Epithelial cell of esophagus (primary cell): Measurements from ENCODE around the gene SLC45A3.

Experiments
- DNase-seq: peaks from one replicate; pipeline ENCODE4 v3.0.0; 2010; ENCODE audit warnings: low read depth
- H3K4me3 ChIP-seq: 2 replicates; pipeline ENCODE4 v1.5.1; 2011; ENCODE audit warnings: mild to moderate bottlenecking, low read length, control low read depth
- CTCF ChIP-seq: IDR thresholded peaks from 2 replicates; pipeline ENCODE4 v1.5.1; 2011; ENCODE audit warnings: low read depth, mild to moderate bottlenecking, low read length, control low read depth, inconsistent platforms; ENCODE audit not compliant: insufficient read depth; ENCODE audit errors: missing control alignments

The SLC45A3 gene

GRCh38 chr1:205615789-205616188 is 64.5 kb downstream of the SLC45A3 start:
- TF ChIP-seq CTCF = no peak
- no peak overlapping the region for H3K4me3 ChIP-seq
- peak; percentile 52 for DNase-seq

- DNase-seq = no peak
- no peak overlapping the region for H3K4me3 ChIP-seq
- TF ChIP-seq CTCF = no peak
Measured at GRCh38 chr1:205613854-205614412, 66.4 kb downstream of the SLC45A3 start.

- no peak for TF ChIP-seq CTCF
- DNase-seq = no peak
- H3K4me3 ChIP-seq = no peak overlapping the region
Measured at GRCh38 chr1:205612556-205612955, 67.8 kb downstream of the SLC45A3 start.

- TF ChIP-seq CTCF = no peak
- no peak for DNase-seq
- no peak overlapping the region for H3K4me3 ChIP-seq
Measured at GRCh38 chr1:205612104-205612503, 68.2 kb downstream of the SLC45A3 start.

GRCh38 chr1:205610901-205611466 is 69.3 kb downstream of the SLC45A3 start:
- TF ChIP-seq CTCF = no peak
- no peak overlapping the region for H3K4me3 ChIP-seq

GRCh38 chr1:205610036-205610435 is 70.3 kb downstream of the SLC45A3 start:
- DNase-seq = no peak
- H3K4me3 ChIP-seq = no peak overlapping the region
- TF ChIP-seq CTCF = no peak

More at GRCh38 chr1:205610901-205611466, 69.3 kb downstream of the SLC45A3 start:
- DNase-seq = no peak
